ENCODE data around the gene LRIT1. TPM values are rescaled to one million over a fixed set of nuclear protein-coding genes. Genes with fewer than 3 reads are reported as not detected.

LRIT1 gene
- total and polyA plus RNA-seq, 2 of the 8 experiments (the other 6 are each of a cell fraction or from before 2014, with no cell fraction given) = 0.03 TPM; not detected in 1

- Histone ChIP-seq H3K23me2 (ENCODE audit: low read depth, low read length) (peaks cover 10% of the 10 kb centered on the region; the same call in 1 of the 2 replicates), H3K9ac (replicated peaks in 1 of 4; ENCODE audit: extremely low read depth in 1 of 4, low read depth in 3 of 4, low read length in 3 of 4) (no peak overlapping the region), H3K9me3 (ENCODE audit: insufficient read depth in 2 of 2, low read depth in 1 of 2, low read length in 1 of 2) (no peaks in the 10 kb centered on the region), H2BK120ac (replicated peaks; ENCODE audit: low read depth, low read length) (no peak overlapping the region), H3K27ac (ENCODE audit: low read depth, low read length) (no peak overlapping the region), H3K79me1 (ENCODE audit: low read depth, low read length) (peaks cover 4% of the 10 kb centered on the region; the same call in 1 of the 2 replicates), H3K36me3 (ENCODE audit: control insufficient read depth in 2 of 4, insufficient read depth in 4 of 4, low read length in 3 of 4) (no peaks in the 10 kb centered on the region; a peak in 1 of 8 replicates), H2BK20ac (ENCODE audit: low read length) (no peak overlapping the region), H3K4me3 (ENCODE audit: extremely low read depth in 1 of 4, insufficient read depth in 2 of 4, low read depth in 3 of 4, low read length in 4 of 4) (no peak overlapping the region), H3K18ac (ENCODE audit: extremely low read depth, low read length) (no peak overlapping the region), H3K27me3 (replicated peaks in 1 of 4; ENCODE audit: control insufficient read depth in 3 of 4, extremely low read depth in 1 of 4, insufficient read depth in 3 of 4, low read length in 3 of 4) (peaks cover 0 to 9% (median 7%) of the 10 kb centered on the region in 4 experiments; a peak in 6 of 7 replicates), H2AK5ac (ENCODE audit: low read depth, low read length) (no peak overlapping the region), H3K4ac (replicated peaks; ENCODE audit: insufficient read length, low read depth, low read length) (no peak overlapping the region), H4K5ac (ENCODE audit: insufficient read length, low read depth, low read length) (no peak overlapping the region), H3K23ac (ENCODE audit: insufficient read length) (no peak overlapping the region), H3K79me2 (ENCODE audit: control insufficient read depth in 1 of 2, insufficient read depth in 2 of 2, low read length in 2 of 2) (no peaks in the 10 kb centered on the region), H2AFZ (ENCODE audit: low read length) (no peak overlapping the region), H2BK15ac (ENCODE audit: low read length) (no peak overlapping the region), H4K20me1 (replicated peaks in 1 of 2; ENCODE audit: control insufficient read depth in 1 of 2, insufficient read depth in 2 of 2, low read length in 2 of 2) (peaks cover 0 to 8% of the 10 kb centered on the region in 2 experiments), H3K4me1 (replicated peaks in 1 of 4; ENCODE audit: control insufficient read depth in 3 of 4, insufficient read depth in 4 of 4, low read length in 3 of 4) (no peaks in the 10 kb centered on the region), H3K56ac (replicated peaks; ENCODE audit: insufficient read length, low read depth, low read length) (no peak overlapping the region), H2BK12ac (ENCODE audit: low read depth, low read length) (no peak overlapping the region), H4K91ac (replicated peaks; ENCODE audit: insufficient read length, low read length) (no peak overlapping the region), H4K8ac (ENCODE audit: extremely low read depth, insufficient read depth, low read length) (no peak overlapping the region), H2BK5ac (ENCODE audit: low read depth, low read length) (no peak overlapping the region), H3K4me2 (ENCODE audit: insufficient read depth in 1 of 2, low read depth in 2 of 2, low read length in 2 of 2) (no peak overlapping the region), H3K14ac (ENCODE audit: insufficient read length) (no peak overlapping the region)
- POLR2A ChIA-PET (ENCODE audit: partially characterized antibody) = no interaction called here
- FAIRE-seq (no peak), DNase-seq (ENCODE audit: low read depth in 1 of 2, low spot score in 2 of 2) (no peak)
- CTCF ChIA-PET (ENCODE audit: partially characterized antibody) = interaction anchor here (0.6 to 2.8 kb wide), 10 partner anchors 13 to 654 kb away, joined by 3 to 17 read pairs (median 4); no protein-coding TSS in a partner anchor
- WGBS, 2 experiments (ENCODE audit: extremely low coverage in 1 of 2, insufficient coverage in 1 of 2, insufficient read length in 1 of 2, insufficient replicate concordance in 2 of 2, low coverage in 1 of 2, low lambda C conversion rate in 2 of 2, missing lambda C conversion rate in 1 of 2) = 91% methylated on average over 3 of the region's 3 CpGs; no CpG with 5 or more reads in 1 of the 2 experiments
- TF ChIP-seq FOSL1 (IDR thresholded peaks at IDR 0.05; ENCODE audit: insufficient read depth, low read depth, low read length) (no peak), TAF1 (IDR thresholded peaks at IDR 0.05; ENCODE audit: low read depth, low read length) (no peak), RFX5 (IDR thresholded peaks at IDR 0.05; ENCODE audit: borderline replicate concordance, low read depth, low read length) (no peak), TEAD4 (IDR thresholded peaks at IDR 0.05; ENCODE audit: low read depth, low read length) (no peak), TCF12 (IDR thresholded peaks at IDR 0.05; ENCODE audit: low read depth, low read length) (no peak), TBP (IDR thresholded peaks at IDR 0.05; ENCODE audit: low read depth, low read length) (no peak), EGR1 (IDR thresholded peaks at IDR 0.05; ENCODE audit: borderline replicate concordance, low read depth, low read length) (no peak), ASH2L (IDR thresholded peaks at IDR 0.05; ENCODE audit: low read length) (no peak), CEBPB (IDR thresholded peaks at IDR 0.05; ENCODE audit: low read depth, low read length) (no peak), MAX (IDR thresholded peaks at IDR 0.05) (no peak)
- TF ChIP-seq, protein P1, sequence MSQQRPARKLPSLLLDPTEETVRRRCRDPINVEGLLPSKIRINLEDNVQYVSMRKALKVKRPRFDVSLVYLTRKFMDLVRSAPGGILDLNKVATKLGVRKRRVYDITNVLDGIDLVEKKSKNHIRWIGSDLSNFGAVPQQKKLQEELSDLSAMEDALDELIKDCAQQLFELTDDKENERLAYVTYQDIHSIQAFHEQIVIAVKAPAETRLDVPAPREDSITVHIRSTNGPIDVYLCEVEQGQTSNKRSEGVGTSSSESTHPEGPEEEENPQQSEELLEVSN (IDR thresholded peaks at IDR 0.05) = no peak
Measured at GRCh38 chr10:84188815-84189214, 52.5 kb downstream of the LRIT1 start.
